Esophagus (tissue), 2 donors: ENCODE measurements around the gene USP50. TPM values are rescaled to one million over a fixed set of nuclear protein-coding genes. Genes with fewer than 3 reads are reported as not detected.
"Not testable (repeated sequence)": the region's sequence is repeated elsewhere in the genome, so short reads cannot be mapped to it uniquely, and the experiment has no call there.

Experiments
- H3K27ac ChIP-seq, 2 donors: one replicate each; pipeline ENCODE4 v1.5.1; 2013; ENCODE audit warnings: low read depth in 2 of 2, mild to moderate bottlenecking in 2 of 2, inconsistent platforms in 1 of 2, low read length in 1 of 2, moderate library complexity in 1 of 2
- H3K27me3 ChIP-seq, 2 donors: one replicate each; pipeline ENCODE4 v1.6.1; 2013; ENCODE audit warnings: low read length in 2 of 2, control low read depth in 1 of 2, mild to moderate bottlenecking in 1 of 2; ENCODE audit not compliant: insufficient read depth in 2 of 2, control insufficient read depth in 1 of 2
- H3K36me3 ChIP-seq, 2 donors: one replicate each; pipeline ENCODE4 v1.6.1; 2013; ENCODE audit warnings: low read length in 1 of 2; ENCODE audit not compliant: control insufficient read depth in 2 of 2, insufficient read depth in 2 of 2
- H3K4me1 ChIP-seq, 2 donors: one replicate each; pipeline ENCODE4 v1.6.1; 2013; ENCODE audit warnings: low read length in 1 of 2; ENCODE audit not compliant: control insufficient read depth in 2 of 2, insufficient read depth in 2 of 2
- H3K4me3 ChIP-seq, 2 donors: one replicate each; pipeline ENCODE4 v1.5.1; 2013; ENCODE audit warnings: low read length in 2 of 2, mild to moderate bottlenecking in 2 of 2, low read depth in 1 of 2, moderate library complexity in 1 of 2
- H3K9me3 ChIP-seq, 2 donors: one replicate each; pipeline ENCODE4 v1.6.1; 2013; ENCODE audit warnings: mild to moderate bottlenecking in 2 of 2, low read depth in 1 of 2, low read length in 1 of 2, moderate library complexity in 1 of 2; ENCODE audit not compliant: control insufficient read depth in 2 of 2, insufficient read depth in 1 of 2
- WGBS, 2 donors: extraction: QIAGEN DNeasy Blood & Tissue Kit; methylation state at CpG; one replicate each; pipeline ENCODE4 v1.1.7; 2013; 5-methylcytosine and 5-hydroxymethylcytosine counted together
- polyA plus RNA-seq, 2 donors: library from polyadenylated mRNA; stranded (reverse); fragments of 200-250 nt; gene quantifications; one replicate each; pipeline ENCODE4 v1.2.3, GENCODE V29; 2013
- donor health status: healthy with polysubstance abuse.
- donor health status: Bipolar disorder and iron deficiency.

USP50 gene
- not detected for polyA plus RNA-seq

- 81 to 89% methylated on average over 5 of the region's 5 CpGs for WGBS, 2 donors
- Histone ChIP-seq H3K9me3 (no peaks in the 10 kb centered on the region), H3K4me1 (no peaks in the 10 kb centered on the region)
Measured at GRCh38 chr15:50546566-50546965, at the start of gene USP50. TSS of gene USP50 (minus strand) at chr15:50546666. CDS start at chr15:50546525, 141 bp downstream.

GRCh38 chr15:50594311-50594710 is 47.8 kb upstream of the USP50 start:
- H3K4me1 ChIP-seq, result no peaks in the 10 kb centered on the region
- WGBS, 2 donors, result 90 to 92% methylated on average over 2 of the region's 2 CpGs
- no peak overlapping the region for H3K27ac ChIP-seq
- H3K4me3 ChIP-seq, result no peak overlapping the region
- peaks cover 0 to 2% of the 10 kb centered on the region in 2 donors for H3K36me3 ChIP-seq
- H3K27me3 ChIP-seq, result no peaks in the 10 kb centered on the region
- no peaks in the 10 kb centered on the region for H3K9me3 ChIP-seq

More at GRCh38 chr15:50546566-50546965, at the start of gene USP50:
- no peak within 1 kb of the TSS for H3K4me3 ChIP-seq
- no peaks in the 10 kb centered on the region for H3K36me3 ChIP-seq
- H3K27me3 ChIP-seq, result peaks cover 0 to 2% of the 10 kb centered on the region in 2 donors
- H3K27ac ChIP-seq, result no peak within 1 kb of the TSS

DNA sequence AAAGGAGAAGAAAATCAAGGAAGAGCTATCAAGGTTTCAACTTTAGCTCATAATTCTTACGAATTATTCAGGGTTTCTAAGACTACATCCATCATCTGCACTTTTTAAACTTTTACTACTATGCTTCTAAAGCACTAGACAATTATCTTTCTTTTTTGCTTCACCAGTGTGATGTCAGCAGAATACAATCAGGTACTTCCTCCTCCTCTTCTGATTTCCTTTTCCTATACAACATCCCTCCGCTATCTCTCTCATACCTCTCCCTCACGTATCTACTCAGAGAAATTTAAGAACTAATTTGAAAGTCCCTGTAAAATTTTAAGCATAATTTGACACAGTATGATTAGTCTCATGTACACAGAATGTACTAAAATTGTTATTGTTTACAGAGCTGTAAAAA is 47.3 kb upstream of the USP50 start:
- Histone ChIP-seq H3K36me3 (peaks cover 0 to 2% of the 10 kb centered on the region in 2 donors), H3K4me3 (no peak overlapping the region), H3K27me3 (no peaks in the 10 kb centered on the region), H3K4me1 (no peaks in the 10 kb centered on the region), H3K27ac (no peak overlapping the region), H3K9me3 (no peaks in the 10 kb centered on the region)
- WGBS, 2 donors, result 89 to 92% methylated on average over 3 of the region's 3 CpGs

GRCh38 chr15:50590288-50590687 is 43.8 kb upstream of the USP50 start:
- no peak overlapping the region for H3K27ac ChIP-seq
- H3K4me3 ChIP-seq, result no peak overlapping the region
- no peaks in the 10 kb centered on the region for H3K9me3 ChIP-seq
- no peaks in the 10 kb centered on the region for H3K27me3 ChIP-seq
- 76 to 84% methylated on average over 1 of the region's 1 CpG for whole genome bisulfite sequencing, 2 donors
- no peaks in the 10 kb centered on the region for H3K4me1 ChIP-seq
- H3K36me3 ChIP-seq, result peaks cover 0 to 2% of the 10 kb centered on the region in 2 donors

DNA sequence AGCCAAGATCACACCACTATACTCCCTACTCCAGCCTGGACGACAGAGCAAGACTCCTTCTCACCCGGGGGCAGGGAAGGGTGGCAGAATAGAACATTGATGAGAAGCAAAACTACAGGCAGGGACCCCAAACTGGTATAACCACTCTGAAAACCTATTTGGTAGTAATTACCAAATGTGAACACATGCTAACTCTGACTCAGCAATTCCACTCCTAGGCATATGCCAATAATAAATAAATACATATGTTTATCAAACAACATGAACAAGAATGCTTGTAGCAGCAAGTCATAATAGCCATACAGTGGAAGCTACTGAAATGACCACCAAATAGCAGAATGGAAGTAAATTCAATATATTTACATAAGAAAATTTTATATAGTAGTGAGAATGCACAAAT is 31.0 kb upstream of the USP50 start:
- Histone ChIP-seq H3K27me3 (no peaks in the 10 kb centered on the region), H3K27ac (no peak overlapping the region), H3K4me3 (no peak overlapping the region), H3K36me3 (peaks cover 4 to 6% of the 10 kb centered on the region in 2 donors), H3K4me1 (no peaks in the 10 kb centered on the region), H3K9me3 (no peaks in the 10 kb centered on the region)
- WGBS, 2 donors, result 86 to 88% methylated on average over 2 of the region's 2 CpGs

- peaks cover 4 to 8% of the 10 kb centered on the region in 2 donors for H3K36me3 ChIP-seq
Measured at GRCh38 chr15:50576166-50576565, 29.7 kb upstream of the USP50 start.

GRCh38 chr15:50573842-50574241 is 27.4 kb upstream of the USP50 start:
- H3K4me1 ChIP-seq, H3K4me3 ChIP-seq, H3K27me3 ChIP-seq, H3K27ac ChIP-seq, H3K36me3 ChIP-seq, H3K9me3 ChIP-seq: not testable (repeated sequence)
- 94 to 95% methylated on average over 5 of the region's 5 CpGs for WGBS, 2 donors

More at GRCh38 chr15:50576166-50576565, 29.7 kb upstream of the USP50 start:
- Histone ChIP-seq H3K27me3 (no peaks in the 10 kb centered on the region), H3K4me1 (no peaks in the 10 kb centered on the region), H3K27ac (no peak overlapping the region), H3K9me3 (no peaks in the 10 kb centered on the region), H3K4me3 (no peak overlapping the region)
- 83 to 88% methylated on average over 1 of the region's 1 CpG for WGBS, 2 donors

DNA sequence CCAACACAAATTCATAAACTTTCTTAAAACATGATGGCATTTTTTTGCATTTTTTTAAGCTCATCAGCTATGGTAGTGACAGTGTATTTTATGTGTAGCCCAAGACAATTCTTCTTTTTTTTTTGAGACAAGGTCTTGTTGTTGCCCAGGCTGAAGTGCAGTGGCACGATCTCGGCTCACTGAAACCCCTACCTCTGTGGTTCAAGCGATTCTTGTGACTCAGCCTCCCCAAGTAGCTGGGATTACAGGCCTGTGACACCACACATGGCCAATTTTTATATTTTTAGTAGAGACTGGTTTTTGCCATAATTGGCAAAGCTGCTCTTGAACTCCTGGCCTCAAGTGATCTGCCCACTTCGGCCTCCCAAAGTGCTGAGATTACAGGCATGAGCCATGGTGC is 17.3 kb upstream of the USP50 start:
- H3K27me3 ChIP-seq, result no peaks in the 10 kb centered on the region

DNA sequence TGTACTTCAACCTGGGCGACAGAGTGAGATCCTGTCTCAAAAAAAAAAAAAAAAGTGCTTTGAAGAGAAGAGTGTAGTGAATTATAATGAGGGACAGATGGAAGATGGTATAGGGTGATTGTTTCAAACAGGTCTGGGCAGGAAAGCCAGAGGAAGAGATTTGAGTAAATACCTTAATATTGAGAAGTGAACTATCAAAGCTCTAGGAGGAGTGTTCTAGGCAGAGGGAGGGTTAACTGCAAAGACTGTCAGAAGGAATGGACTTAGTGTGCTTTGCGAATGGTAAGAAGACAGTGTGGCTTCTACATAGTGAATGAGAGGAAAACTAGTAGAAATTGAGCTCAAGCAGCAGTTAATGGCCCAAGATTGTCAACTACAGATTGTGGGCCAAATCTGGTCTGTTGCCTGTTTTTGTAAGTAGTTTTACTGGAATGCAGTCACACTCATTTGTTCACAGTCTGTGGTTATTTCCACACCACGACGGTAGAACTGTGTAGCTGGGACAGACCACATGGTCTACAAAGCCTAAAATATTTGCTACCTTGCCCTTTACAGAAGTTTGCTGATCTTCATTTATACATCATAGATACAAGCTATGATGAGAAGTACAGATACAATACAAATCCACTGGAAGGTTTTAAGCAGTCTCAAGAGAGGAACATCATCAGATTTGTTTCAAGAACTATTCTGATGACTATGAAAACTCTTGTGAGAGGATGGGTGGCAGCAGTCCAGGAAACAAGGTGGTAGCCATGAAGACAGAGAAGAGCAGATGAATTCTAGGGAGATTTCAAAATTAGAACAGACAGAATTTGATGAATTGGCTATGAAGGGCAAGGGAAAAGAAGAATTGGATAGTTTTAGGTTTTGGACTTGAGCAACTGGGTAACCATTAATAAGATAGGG is 16.5 kb upstream of the USP50 start:
- 80 to 82% methylated on average over 4 of the region's 4 CpGs for WGBS, 2 donors
- no peaks in the 10 kb centered on the region for H3K9me3 ChIP-seq
- H3K4me1 ChIP-seq, result no peaks in the 10 kb centered on the region
- no peak overlapping the region for H3K27ac ChIP-seq
- no peak overlapping the region for H3K4me3 ChIP-seq
- no peaks in the 10 kb centered on the region for H3K27me3 ChIP-seq
- peaks cover 0 to 3% of the 10 kb centered on the region in 2 donors for H3K36me3 ChIP-seq

More for the DNA sequence above, 17.3 kb upstream of the USP50 start:
- H3K4me3 ChIP-seq, result no peak overlapping the region
- peaks cover 0 to 3% of the 10 kb centered on the region in 2 donors for H3K36me3 ChIP-seq
- WGBS, 2 donors, result 97 to 99% methylated on average over 4 of the region's 4 CpGs
- H3K9me3 ChIP-seq, result no peaks in the 10 kb centered on the region
- no peak overlapping the region for H3K27ac ChIP-seq
- no peaks in the 10 kb centered on the region for H3K4me1 ChIP-seq

- WGBS, 2 donors, result 97 to 98% methylated on average over 2 of the region's 2 CpGs
Measured at GRCh38 chr15:50558012-50558411, 11.5 kb upstream of the USP50 start.

More at GRCh38 chr15:50558012-50558411, 11.5 kb upstream of the USP50 start:
- Histone ChIP-seq H3K4me1 (no peaks in the 10 kb centered on the region), H3K4me3 (no peak overlapping the region), H3K27me3 (no peaks in the 10 kb centered on the region), H3K27ac (no peak overlapping the region), H3K9me3 (no peaks in the 10 kb centered on the region), H3K36me3 (peaks cover 0 to 3% of the 10 kb centered on the region in 2 donors)
